Keratinocyte (primary cell): Measurements from ENCODE around the gene DHX35. TPM values are rescaled to one million over a fixed set of nuclear protein-coding genes. Genes with fewer than 3 reads are reported as not detected.

Experiments used
- DNase-seq: peaks from one replicate; pipeline ENCODE4 v3.0.0-alpha.2; 2011; ENCODE audit warnings: low read depth, missing footprints, low spot score
- FAIRE-seq: peaks from 2 replicates; lab custom pipeline; 2011; peaks lifted over from hg19 to GRCh38; lab: Jason Lieb, UNC
- H2AFZ ChIP-seq: 2 replicates; pipeline ENCODE4 v1.6.0; 2012; ENCODE audit warnings: low read length, control low read depth, inconsistent platforms; ENCODE audit not compliant: control insufficient read depth
- H3K27ac ChIP-seq: 2 replicates; pipeline ENCODE4 v1.5.1; 2011; ENCODE audit warnings: low read length; ENCODE audit not compliant: control insufficient read depth, insufficient read depth
- H3K27me3 ChIP-seq: 3 replicates; pipeline ENCODE4 v1.6.0; 2011; ENCODE audit warnings: low read length; ENCODE audit not compliant: control insufficient read depth, insufficient read depth; ENCODE audit errors: extremely low read depth
- H3K36me3 ChIP-seq, 2 experiments: 2 replicates in 1 of 2; 3 replicates in 1 of 2; pipeline ENCODE4 v1.5.1; 2011; ENCODE audit warnings: low read length in 2 of 2, mild to moderate bottlenecking in 1 of 2; ENCODE audit not compliant: control insufficient read depth in 2 of 2, insufficient read depth in 2 of 2; ENCODE audit errors: extremely low read depth in 1 of 2
- H3K4me1 ChIP-seq: 3 replicates; pipeline ENCODE4 v1.5.1; 2011; ENCODE audit warnings: low read length; ENCODE audit not compliant: control insufficient read depth, insufficient read depth; ENCODE audit errors: extremely low read depth
- H3K4me2 ChIP-seq: 3 replicates; pipeline ENCODE4 v1.6.0; 2011; ENCODE audit warnings: low read depth, low read length; ENCODE audit not compliant: control insufficient read depth, insufficient read depth; ENCODE audit errors: extremely low read depth
- H3K4me3 ChIP-seq, 3 experiments: fragments of 200-600 bp in 1 of 3; sonication (generic) in 1 of 3; 2 replicates in 2 of 3; 3 replicates in 1 of 3; pipeline ENCODE4 v1.5.1; 2011 to 2016; ENCODE audit warnings: low read length in 3 of 3, mild to moderate bottlenecking in 3 of 3, control low read depth in 2 of 3, inconsistent platforms in 1 of 3, low read depth in 1 of 3, mixed read lengths in 1 of 3, mixed run types in 1 of 3, moderate library complexity in 1 of 3; ENCODE audit not compliant: control insufficient read depth in 2 of 3, insufficient read depth in 2 of 3; ENCODE audit errors: extremely low read depth in 1 of 3
- H3K79me2 ChIP-seq: 2 replicates; pipeline ENCODE4 v1.6.0; 2012; ENCODE audit warnings: low read length; ENCODE audit not compliant: control insufficient read depth, insufficient read depth
- H3K9ac ChIP-seq: 3 replicates; pipeline ENCODE4 v1.6.0; 2011; ENCODE audit warnings: low read length; ENCODE audit not compliant: control insufficient read depth, insufficient read depth; ENCODE audit errors: extremely low read depth
- H3K9me1 ChIP-seq: 3 replicates; pipeline ENCODE4 v1.6.0; 2011; ENCODE audit warnings: low read length; ENCODE audit not compliant: control insufficient read depth, insufficient read depth; ENCODE audit errors: extremely low read depth
- H3K9me3 ChIP-seq: 2 replicates; pipeline ENCODE4 v1.5.1; 2012; ENCODE audit warnings: low read depth, low read length; ENCODE audit not compliant: control insufficient read depth
- H4K20me1 ChIP-seq: 3 replicates; pipeline ENCODE4 v1.6.0; 2011; ENCODE audit warnings: low read length; ENCODE audit not compliant: control insufficient read depth, insufficient read depth; ENCODE audit errors: extremely low read depth
- EZH2 ChIP-seq: IDR thresholded peaks from one replicate; pipeline ENCODE4 v1.6.1; 2012; ENCODE audit warnings: inconsistent platforms, mild to moderate bottlenecking, low read length, moderate library complexity
- dilution Hi-C: fragments of 300-500 bp; cut with MboI; formaldehyde crosslinking; loops from one replicate; pipeline ENCODE4 v1.7.0; 2020; ENCODE audit warnings: low sequenced_read_pairs; ENCODE audit not compliant: extremely low pct_ligation_motif_present
- polyA plus RNA-seq, 5 experiments: library from polyadenylated mRNA; depleted of rRNA in 3 of 5; stranded (reverse) in 3 of 5; stranded (forward) in 1 of 5; unstranded in 1 of 5; fragments of >200 nt; gene quantifications; 1 replicate in 1 of 5; 2 replicates in 3 of 5; 3 replicates in 1 of 5; pipeline versions ENCODE4 v1.2.1 to v1.2.3, GENCODE V29; 2011 to 2012; ENCODE audit warnings: missing spikeins in 2 of 5, low read depth in 1 of 5, low replicate concordance in 1 of 5
- TF ChIP-seq, protein P1 (sequence below), 3 experiments: IDR thresholded peaks in 1 of 3; conservative IDR thresholded peaks in 1 of 3; optimal IDR thresholded peaks in 1 of 3; 2 replicates in 2 of 3; 3 replicates in 1 of 3; pipeline versions ENCODE3 to v1.5.1; 2011; ENCODE audit warnings: low read length in 3 of 3, mild to moderate bottlenecking in 3 of 3, moderate library complexity in 2 of 3, control low read depth in 1 of 3, inconsistent platforms in 1 of 3; ENCODE audit not compliant: insufficient read depth in 2 of 3; ENCODE audit errors: extremely low read depth in 1 of 3

DHX35 gene
- polyA plus RNA-seq, 1 donor (not counting 4 experiments of a cell fraction or from before 2014, with no cell fraction given), result 9.8 TPM

GRCh38 chr20:39019027-39019426, 56.9 kb downstream of the DHX35 start:
- DNase-seq (no peak), FAIRE-seq (no peak)
- Histone ChIP-seq H4K20me1 (no peaks in the 10 kb centered on the region), H3K9ac (no peak overlapping the region), H2AFZ (no peak overlapping the region), H3K27ac (no peak overlapping the region), H3K4me3 (no peak overlapping the region), H3K9me1 (no peaks in the 10 kb centered on the region), H3K79me2 (no peaks in the 10 kb centered on the region), H3K9me3 (no peaks in the 10 kb centered on the region), H3K4me2 (no peak overlapping the region), H3K36me3 (peaks cover 15 to 22% of the 10 kb centered on the region in 2 experiments), H3K27me3 (no peaks in the 10 kb centered on the region), H3K4me1 (peaks cover 17% of the 10 kb centered on the region)
- TF ChIP-seq, protein P1, sequence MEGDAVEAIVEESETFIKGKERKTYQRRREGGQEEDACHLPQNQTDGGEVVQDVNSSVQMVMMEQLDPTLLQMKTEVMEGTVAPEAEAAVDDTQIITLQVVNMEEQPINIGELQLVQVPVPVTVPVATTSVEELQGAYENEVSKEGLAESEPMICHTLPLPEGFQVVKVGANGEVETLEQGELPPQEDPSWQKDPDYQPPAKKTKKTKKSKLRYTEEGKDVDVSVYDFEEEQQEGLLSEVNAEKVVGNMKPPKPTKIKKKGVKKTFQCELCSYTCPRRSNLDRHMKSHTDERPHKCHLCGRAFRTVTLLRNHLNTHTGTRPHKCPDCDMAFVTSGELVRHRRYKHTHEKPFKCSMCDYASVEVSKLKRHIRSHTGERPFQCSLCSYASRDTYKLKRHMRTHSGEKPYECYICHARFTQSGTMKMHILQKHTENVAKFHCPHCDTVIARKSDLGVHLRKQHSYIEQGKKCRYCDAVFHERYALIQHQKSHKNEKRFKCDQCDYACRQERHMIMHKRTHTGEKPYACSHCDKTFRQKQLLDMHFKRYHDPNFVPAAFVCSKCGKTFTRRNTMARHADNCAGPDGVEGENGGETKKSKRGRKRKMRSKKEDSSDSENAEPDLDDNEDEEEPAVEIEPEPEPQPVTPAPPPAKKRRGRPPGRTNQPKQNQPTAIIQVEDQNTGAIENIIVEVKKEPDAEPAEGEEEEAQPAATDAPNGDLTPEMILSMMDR (optimal IDR thresholded peaks at IDR 0.05 in 1 of 3, IDR thresholded peaks at IDR 0.05 in 1 of 3, conservative IDR thresholded peaks at IDR 0.05 in 1 of 3; ENCODE audit: extremely low read depth in 1 of 3, insufficient read depth in 2 of 3, low read length in 3 of 3), result no peak
- no peak for TF ChIP-seq EZH2
- dilution Hi-C loops, result no loop called here

DNA sequence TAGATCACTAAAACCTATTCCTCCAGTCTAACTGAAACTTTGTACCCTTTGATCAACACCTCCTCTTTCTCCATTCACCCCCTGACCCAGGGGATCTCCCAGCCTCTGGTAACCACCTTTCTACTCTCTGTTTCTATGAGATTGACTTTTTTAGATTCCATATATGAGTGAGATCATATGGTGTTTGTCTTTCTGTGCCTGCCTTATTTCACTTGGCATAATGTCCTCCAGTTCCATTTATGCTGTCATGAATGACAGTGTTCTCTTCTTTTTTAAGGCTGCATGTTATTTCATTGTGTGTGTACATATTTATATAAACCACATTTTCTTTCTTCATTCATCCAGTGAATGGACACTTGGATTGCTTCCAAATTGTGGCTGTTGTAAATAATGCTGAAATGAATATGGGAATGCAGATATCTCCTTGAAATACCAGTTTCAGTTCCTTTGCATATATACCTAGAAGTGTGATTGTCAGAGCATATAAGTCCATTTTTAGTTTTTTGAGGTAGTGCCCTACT, 57.7 kb downstream of the DHX35 start:
- Histone ChIP-seq H2AFZ (no peak overlapping the region), H3K4me1 (peaks cover 17% of the 10 kb centered on the region), H3K9me3 (no peaks in the 10 kb centered on the region), H4K20me1 (no peaks in the 10 kb centered on the region), H3K79me2 (no peaks in the 10 kb centered on the region), H3K9me1 (no peaks in the 10 kb centered on the region), H3K4me3 (no peak overlapping the region), H3K27me3 (no peaks in the 10 kb centered on the region), H3K4me2 (no peak overlapping the region), H3K9ac (no peak overlapping the region), H3K36me3 (peaks cover 15 to 22% of the 10 kb centered on the region in 2 experiments), H3K27ac (no peak overlapping the region)
- no peak for TF ChIP-seq EZH2
- TF ChIP-seq, protein P1 (optimal IDR thresholded peaks at IDR 0.05 in 1 of 3, IDR thresholded peaks at IDR 0.05 in 1 of 3, conservative IDR thresholded peaks at IDR 0.05 in 1 of 3; ENCODE audit: extremely low read depth in 1 of 3, insufficient read depth in 2 of 3, low read length in 3 of 3), result no peak
- dilution Hi-C loops, result no loop called here
- no peak for DNase-seq
- no peak for FAIRE-seq
